HL-60 (cell line): Measurements from ENCODE around the gene ADCYAP1R1.

Experiments
- DNase-seq, 2 experiments: peaks; one replicate each; pipeline ENCODE4 v3.0.0-alpha.2; 2010 to 2020; ENCODE audit warnings: low read depth in 1 of 2, low spot score in 1 of 2
- H3K27ac ChIP-seq: fragments of 250-450 bp; sonication (Bioruptor Pico); replicated peaks from 2 replicates; pipeline ENCODE4 v1.5.1; 2020; ENCODE audit warnings: mild to moderate bottlenecking, moderate library complexity
- H3K27me3 ChIP-seq: fragments of 250-450 bp; sonication (Bioruptor Pico); 2 replicates; pipeline ENCODE4 v1.5.1; 2021; ENCODE audit warnings: mild to moderate bottlenecking, moderate library complexity; ENCODE audit not compliant: insufficient read depth, poor library complexity, severe bottlenecking
- H3K4me3 ChIP-seq: replicated peaks from 2 replicates; pipeline ENCODE4 v1.5.1; 2011; ENCODE audit warnings: mild to moderate bottlenecking, control low read depth, low read length; ENCODE audit not compliant: insufficient read depth
- CTCF ChIP-seq: IDR thresholded peaks from one replicate; pipeline ENCODE4 v1.5.1; 2011; ENCODE audit warnings: low read length, control low read depth, inconsistent platforms; ENCODE audit not compliant: insufficient read depth
- GABPA ChIP-seq: IDR thresholded peaks from 2 replicates; pipeline ENCODE4 v1.6.1; 2012; ENCODE audit warnings: low read depth
- POLR2AphosphoS5 ChIP-seq: IDR thresholded peaks from 2 replicates; pipeline ENCODE4 v1.6.1; 2012; ENCODE audit warnings: low read depth
- REST ChIP-seq: IDR thresholded peaks from 2 replicates; pipeline ENCODE4 v1.6.1; 2012; ENCODE audit warnings: low read depth; ENCODE audit not compliant: insufficient replicate concordance
- SPI1 ChIP-seq: IDR thresholded peaks from 2 replicates; pipeline ENCODE4 v1.6.1; 2012; ENCODE audit warnings: low read depth, mild to moderate bottlenecking, borderline replicate concordance

ADCYAP1R1 gene

DNA sequence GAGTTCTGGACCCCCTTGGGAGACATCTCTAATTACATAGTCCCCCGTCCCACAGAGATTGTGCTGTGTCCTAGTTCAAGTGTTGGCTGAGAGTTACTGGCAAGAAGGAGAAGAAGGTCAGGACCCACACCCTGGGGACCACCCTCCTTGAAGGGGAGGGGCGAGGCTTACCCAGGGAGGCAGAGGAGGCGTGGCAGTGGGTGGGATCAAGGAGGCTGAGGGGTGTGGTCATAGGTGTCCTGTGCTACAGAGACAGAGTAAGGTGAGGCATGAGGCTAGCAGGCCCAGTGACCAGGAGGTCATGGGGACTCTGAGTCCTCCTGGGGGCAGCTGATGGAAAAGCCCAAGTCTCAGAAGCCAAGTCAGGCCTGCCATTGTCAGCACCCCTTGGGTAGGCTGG, 29.4 kb upstream of the ADCYAP1R1 start:
- no peak for DNase-seq
- no peak overlapping the region for H3K27ac ChIP-seq

GRCh38 chr7:31023877-31024276, 28.2 kb upstream of the ADCYAP1R1 start:
- no peak for DNase-seq
- H3K27me3 ChIP-seq: no peaks in the 10 kb centered on the region
- TF ChIP-seq GABPA: no peak
- no peak for TF ChIP-seq REST
- no peak for TF ChIP-seq CTCF
- TF ChIP-seq SPI1: no peak
- no peak for TF ChIP-seq POLR2AphosphoS5
- no peak overlapping the region for H3K27ac ChIP-seq
- H3K4me3 ChIP-seq: no peak overlapping the region

More for the DNA sequence above, 29.4 kb upstream of the ADCYAP1R1 start:
- Histone ChIP-seq H3K4me3 (no peak overlapping the region), H3K27me3 (no peaks in the 10 kb centered on the region)
- TF ChIP-seq GABPA (no peak), CTCF (no peak), POLR2AphosphoS5 (no peak), SPI1 (no peak), REST (no peak)

- TF ChIP-seq REST: no peak
- no peak for TF ChIP-seq GABPA
- no peak for TF ChIP-seq POLR2AphosphoS5
- TF ChIP-seq SPI1: no peak
- no peak for TF ChIP-seq CTCF
- no peak overlapping the region for H3K27ac ChIP-seq
- no peaks in the 10 kb centered on the region for H3K27me3 ChIP-seq
- no peak overlapping the region for H3K4me3 ChIP-seq
- DNase-seq: no peak
Observed at GRCh38 chr7:31027161-31027965, 24.7 kb upstream of the ADCYAP1R1 start.
